PFSK-1 (cell line): ENCODE data around the gene GALNT15.

ENCODE experiments used
- POLR2AphosphoS5 ChIP-seq: IDR thresholded peaks from 2 replicates; pipeline ENCODE4 v1.6.1; 2012; ENCODE audit warnings: low read depth, mild to moderate bottlenecking, control low read depth, low read length, moderate library complexity
- REST ChIP-seq, 2 experiments: IDR thresholded peaks; 2 replicates each; pipeline versions ENCODE4 v1.6.1 to v1.8.0; 2011 to 2012; ENCODE audit warnings: low read depth in 2 of 2, low read length in 2 of 2, control low read depth in 1 of 2, inconsistent platforms in 1 of 2, mild to moderate bottlenecking in 1 of 2, moderate library complexity in 1 of 2; ENCODE audit not compliant: insufficient read depth in 1 of 2
- SIN3A ChIP-seq: IDR thresholded peaks from 2 replicates; pipeline ENCODE4 v1.6.1; 2012; ENCODE audit warnings: mild to moderate bottlenecking, low read length, moderate library complexity, borderline replicate concordance; ENCODE audit not compliant: insufficient read depth
- TAF1 ChIP-seq: IDR thresholded peaks from 2 replicates; pipeline ENCODE4 v1.6.1; 2012; ENCODE audit warnings: low read length, control low read depth, borderline replicate concordance; ENCODE audit not compliant: insufficient read depth

GRCh38 chr3:16182612-16183011 is 8.1 kb downstream of the GALNT15 start:
- no peak for TF ChIP-seq REST (IDR thresholded peaks at IDR 0.05; ENCODE audit: insufficient read depth in 1 of 2, low read depth in 2 of 2, low read length in 2 of 2)
- TF ChIP-seq POLR2AphosphoS5 = no peak
- no peak for TF ChIP-seq SIN3A
- TF ChIP-seq TAF1 = no peak
